ENCODE measurements around the gene CROT.

Gene CROT

GRCh38 chr7:87331687-87332252 is 13.7 kb upstream of the CROT start:
- TF ChIP-seq, protein P1, sequence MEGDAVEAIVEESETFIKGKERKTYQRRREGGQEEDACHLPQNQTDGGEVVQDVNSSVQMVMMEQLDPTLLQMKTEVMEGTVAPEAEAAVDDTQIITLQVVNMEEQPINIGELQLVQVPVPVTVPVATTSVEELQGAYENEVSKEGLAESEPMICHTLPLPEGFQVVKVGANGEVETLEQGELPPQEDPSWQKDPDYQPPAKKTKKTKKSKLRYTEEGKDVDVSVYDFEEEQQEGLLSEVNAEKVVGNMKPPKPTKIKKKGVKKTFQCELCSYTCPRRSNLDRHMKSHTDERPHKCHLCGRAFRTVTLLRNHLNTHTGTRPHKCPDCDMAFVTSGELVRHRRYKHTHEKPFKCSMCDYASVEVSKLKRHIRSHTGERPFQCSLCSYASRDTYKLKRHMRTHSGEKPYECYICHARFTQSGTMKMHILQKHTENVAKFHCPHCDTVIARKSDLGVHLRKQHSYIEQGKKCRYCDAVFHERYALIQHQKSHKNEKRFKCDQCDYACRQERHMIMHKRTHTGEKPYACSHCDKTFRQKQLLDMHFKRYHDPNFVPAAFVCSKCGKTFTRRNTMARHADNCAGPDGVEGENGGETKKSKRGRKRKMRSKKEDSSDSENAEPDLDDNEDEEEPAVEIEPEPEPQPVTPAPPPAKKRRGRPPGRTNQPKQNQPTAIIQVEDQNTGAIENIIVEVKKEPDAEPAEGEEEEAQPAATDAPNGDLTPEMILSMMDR (IDR thresholded peaks at IDR 0.05; ENCODE audit: extremely low read depth, missing control alignments) = no peak
- DNase-seq (ENCODE audit: low spot score) = no peak

DNA sequence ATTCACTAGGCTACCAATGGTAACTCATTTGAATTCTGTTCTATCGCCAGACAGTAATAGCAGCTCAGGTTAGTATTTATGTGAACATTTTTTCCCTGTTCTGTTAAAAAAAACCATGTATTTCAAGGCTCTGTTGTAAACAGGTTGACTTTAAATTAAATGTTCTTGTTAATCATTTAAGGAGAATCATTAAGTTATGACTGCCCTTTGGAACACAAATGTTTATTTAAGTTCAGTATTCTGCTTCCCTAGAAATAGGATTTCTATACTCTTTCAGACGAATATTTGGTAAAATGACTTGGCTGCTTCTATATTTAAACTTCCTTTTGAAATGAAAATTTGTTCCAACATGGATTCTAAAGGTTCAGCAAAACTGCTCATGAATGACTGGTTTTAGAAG is 13.1 kb upstream of the CROT start:
- no peak for DNase-seq (ENCODE audit: low spot score)
- TF ChIP-seq, protein P1 (IDR thresholded peaks at IDR 0.05; ENCODE audit: extremely low read depth, missing control alignments) = no peak

GRCh38 chr7:87336136-87336535 is 9.3 kb upstream of the CROT start:
- TF ChIP-seq, protein P1 (IDR thresholded peaks at IDR 0.05; ENCODE audit: extremely low read depth, missing control alignments) = no peak
- no peak for DNase-seq (ENCODE audit: low spot score)

DNA sequence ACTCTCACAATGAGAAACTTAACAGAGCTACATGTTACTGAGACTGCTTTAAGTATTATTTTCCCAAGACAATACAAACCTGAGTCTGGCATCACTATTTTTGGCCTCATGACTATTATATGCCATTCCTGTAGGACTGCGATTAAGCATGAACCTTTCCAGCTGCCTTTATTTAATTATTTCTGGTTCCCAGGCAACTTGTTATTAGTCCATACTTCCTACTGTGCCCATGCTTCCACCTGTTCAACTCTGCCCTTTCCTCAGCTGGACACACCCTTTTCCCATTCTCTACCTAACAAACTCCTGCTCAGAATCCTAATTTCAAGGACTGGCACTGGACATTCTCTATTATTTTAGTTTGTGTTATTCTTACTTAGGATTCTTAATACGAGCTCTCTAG is 8.1 kb upstream of the CROT start:
- TF ChIP-seq, protein P1 (IDR thresholded peaks at IDR 0.05; ENCODE audit: extremely low read depth, missing control alignments) = no peak
- DNase-seq (ENCODE audit: low spot score) = no peak

DNA sequence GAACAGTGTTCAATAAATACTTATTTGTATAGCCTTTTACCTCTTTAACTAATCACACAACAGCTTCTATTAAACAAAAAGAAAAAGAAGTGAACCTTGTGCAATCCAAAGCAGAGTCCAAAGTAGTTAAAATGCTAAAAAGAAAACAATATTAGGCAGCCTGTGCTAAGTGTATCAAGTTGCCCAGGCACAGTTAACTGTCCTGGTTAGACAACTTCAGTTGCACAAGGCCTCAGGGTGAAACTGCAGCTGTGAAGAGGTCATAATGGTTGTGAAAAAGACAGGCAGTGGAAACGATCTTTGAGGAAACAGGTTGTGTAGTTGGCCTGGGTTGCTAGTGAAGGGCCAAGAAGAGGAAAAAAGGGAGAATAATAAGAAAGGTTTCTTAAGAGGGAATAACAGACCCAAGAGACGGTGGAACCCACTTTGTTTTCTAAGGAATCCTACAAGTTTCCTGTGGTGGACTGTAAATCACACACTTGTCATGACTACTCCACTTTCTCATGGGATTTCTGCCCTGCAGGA is 6.0 kb upstream of the CROT start:
- DNase-seq (ENCODE audit: low spot score) = no peak
- TF ChIP-seq, protein P1 (IDR thresholded peaks at IDR 0.05; ENCODE audit: extremely low read depth, missing control alignments) = no peak

DNA sequence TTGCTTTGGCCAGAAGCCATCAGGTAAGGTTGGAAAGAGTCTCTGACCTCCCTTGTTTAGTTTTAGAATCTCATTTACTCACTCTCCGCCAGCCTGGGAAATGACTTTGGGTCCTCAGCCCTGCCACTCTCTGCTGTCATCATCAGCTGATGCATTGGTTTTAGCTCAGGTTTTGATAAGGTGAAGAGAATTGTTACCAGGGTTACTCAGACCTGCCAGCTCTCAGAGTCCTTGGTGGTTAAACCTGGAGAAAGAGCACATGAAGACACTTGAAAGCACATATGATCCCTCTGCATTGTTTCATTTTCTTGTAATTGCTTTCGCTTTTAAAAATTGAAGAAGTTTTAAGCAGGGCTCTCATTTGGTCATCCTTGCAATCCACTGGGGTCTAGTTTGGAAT is 4.0 kb upstream of the CROT start:
- TF ChIP-seq, protein P1 (IDR thresholded peaks at IDR 0.05; ENCODE audit: extremely low read depth, missing control alignments) = no peak
- no peak for DNase-seq (ENCODE audit: low spot score)

GRCh38 chr7:87342231-87342630 is 3.2 kb upstream of the CROT start:
- DNase-seq (ENCODE audit: low spot score) = no peak
- TF ChIP-seq, protein P1 (IDR thresholded peaks at IDR 0.05; ENCODE audit: extremely low read depth, missing control alignments) = no peak
